AG10803 (cell line): ENCODE data around the gene NKAIN1.
"Not testable (repeated sequence)": the region's sequence is repeated elsewhere in the genome, so short reads cannot be mapped to it uniquely, and the experiment has no call there.

ENCODE experiments used
- DNase-seq: peaks from one replicate; pipeline ENCODE4 v3.0.0; 2010; ENCODE audit warnings: low read depth
- H3K4me3 ChIP-seq: 2 replicates; pipeline ENCODE4 v1.5.1; 2011; ENCODE audit warnings: mild to moderate bottlenecking, low read length, control low read depth
- CTCF ChIP-seq: conservative IDR thresholded peaks from 2 replicates; pipeline ENCODE4 v1.5.1; 2011; ENCODE audit warnings: mild to moderate bottlenecking, low read length, control low read depth, inconsistent platforms

The NKAIN1 gene

GRCh38 chr1:31239653-31240241 lies at the start of gene NKAIN1:
Gene NKAIN1 (minus strand): TSS chr1:31239887. CDS start chr1:31239547, 340 bp downstream.
- peak within 1 kb of the TSS; percentile 20 for H3K4me3 ChIP-seq
- DNase-seq: peak; percentile 28
- no peak for TF ChIP-seq CTCF

GRCh38 chr1:31289021-31289420 lies 49.3 kb upstream of the NKAIN1 start:
- H3K4me3 ChIP-seq: no peak overlapping the region
- DNase-seq: no peak
- no peak for TF ChIP-seq CTCF

GRCh38 chr1:31287791-31288190 lies 48.1 kb upstream of the NKAIN1 start:
- DNase-seq, H3K4me3 ChIP-seq: not testable (repeated sequence)

- not testable (repeated sequence) for DNase-seq, H3K4me3 ChIP-seq
These were observed 42.7 kb upstream of the NKAIN1 start for GRCh38 chr1:31282426-31282825.

GRCh38 chr1:31273619-31274018 lies 33.9 kb upstream of the NKAIN1 start:
- no peak overlapping the region for H3K4me3 ChIP-seq
- no peak for DNase-seq
- no peak for TF ChIP-seq CTCF

GRCh38 chr1:31272369-31272768 lies 32.7 kb upstream of the NKAIN1 start:
- DNase-seq: no peak
- H3K4me3 ChIP-seq: no peak overlapping the region
- TF ChIP-seq CTCF: no peak

GRCh38 chr1:31266547-31266946 lies 26.9 kb upstream of the NKAIN1 start:
- TF ChIP-seq CTCF: no peak
- no peak overlapping the region for H3K4me3 ChIP-seq
- no peak for DNase-seq

- DNase-seq: no peak
- TF ChIP-seq CTCF: no peak
- no peak overlapping the region for H3K4me3 ChIP-seq
These were observed 25.2 kb upstream of the NKAIN1 start for GRCh38 chr1:31264790-31265386.
